NCI-H460 (cell line): ENCODE measurements around the gene SMPD3. TPM values are rescaled to one million over a fixed set of nuclear protein-coding genes. Genes with fewer than 3 reads are reported as not detected.
A peak's percentile ranks its signal among the peaks of the same experiment; 100 is the strongest.
"Not testable (repeated sequence)": the region's sequence is repeated elsewhere in the genome, so short reads cannot be mapped to it uniquely, and the experiment has no call there.

Experiments
- DNase-seq: peaks from one replicate; pipeline ENCODE4 v3.0.0-alpha.2; 2016; ENCODE audit warnings: low read depth; ENCODE audit errors: extremely low read depth
- polyA plus RNA-seq: library from polyadenylated mRNA; depleted of rRNA; stranded (reverse); fragments of >200 nt; gene quantifications from 2 replicates; pipeline ENCODE4 v1.2.3, GENCODE V29; 2014; cell fraction: nucleus; rRNA removed
- total RNA-seq: library from RNA; depleted of rRNA; stranded (reverse); fragments of >200 nt; shearing (Covaris generic); gene quantifications from 2 replicates; pipeline ENCODE4 v1.2.3, GENCODE V29; 2014; rRNA removed

SMPD3 gene
- total RNA-seq, result 0.07 and 0.14 TPM in 2 replicates
- polyA plus RNA-seq, result not detected in 2 replicates

- DNase-seq, result peak; percentile 97
These were observed at the start of gene SMPD3 for GRCh38 chr16:68448360-68448970. TSS of gene SMPD3 (minus strand) at chr16:68448508. CDS start at chr16:68372181, 76,327 bp downstream.

GRCh38 chr16:68496689-68497088 is 48.4 kb upstream of the SMPD3 start:
- no peak for DNase-seq

- not testable (repeated sequence) for DNase-seq
These were observed 46.0 kb upstream of the SMPD3 start for GRCh38 chr16:68494261-68494660.

- DNase-seq, result no peak
These were observed 45.2 kb upstream of the SMPD3 start for GRCh38 chr16:68493412-68494070.

GRCh38 chr16:68492543-68493411 is 44.5 kb upstream of the SMPD3 start:
- no peak for DNase-seq

GRCh38 chr16:68492151-68492542 is 43.8 kb upstream of the SMPD3 start:
- no peak for DNase-seq

GRCh38 chr16:68491576-68491950 is 43.3 kb upstream of the SMPD3 start:
- no peak for DNase-seq

GRCh38 chr16:68490829-68491575 is 42.7 kb upstream of the SMPD3 start:
- DNase-seq, result no peak

GRCh38 chr16:68490358-68490757 is 42.0 kb upstream of the SMPD3 start:
- DNase-seq, result no peak

- no peak for DNase-seq
These were observed 40.2 kb upstream of the SMPD3 start for GRCh38 chr16:68488554-68488953.

GRCh38 chr16:68487669-68488068 is 39.4 kb upstream of the SMPD3 start:
- DNase-seq, result no peak

GRCh38 chr16:68487203-68487514 is 38.9 kb upstream of the SMPD3 start:
- no peak for DNase-seq

GRCh38 chr16:68486502-68487202 is 38.3 kb upstream of the SMPD3 start:
- DNase-seq, result no peak

- no peak for DNase-seq
These were observed 33.3 kb upstream of the SMPD3 start for GRCh38 chr16:68481636-68482035.

GRCh38 chr16:68480084-68480995 is 32.0 kb upstream of the SMPD3 start:
- no peak for DNase-seq

GRCh38 chr16:68479271-68479670 is 31.0 kb upstream of the SMPD3 start:
- no peak for DNase-seq

GRCh38 chr16:68478526-68479250 is 30.4 kb upstream of the SMPD3 start:
- DNase-seq, result no peak

GRCh38 chr16:68475071-68475470 is 26.8 kb upstream of the SMPD3 start:
- no peak for DNase-seq
